DND-41 (cell line): Measurements from ENCODE around the gene DENND1A.

Experiments
- ATAC-seq: fragments of 200-7000 bp; cut with Tn5 transposase; 3 replicates; pipeline ENCODE4 v1.9.1; 2021; ENCODE audit warnings: low read depth; ENCODE audit not compliant: insufficient read depth
- DNase-seq: peaks from one replicate; pipeline ENCODE4 v3.0.0-alpha.2; 2020
- H2AFZ ChIP-seq: 2 replicates; pipeline ENCODE4 v1.6.0; 2012; ENCODE audit warnings: low read depth, low read length
- H3K27ac ChIP-seq: 2 replicates; pipeline ENCODE4 v1.5.1; 2012; ENCODE audit warnings: low read length, inconsistent platforms
- H3K27me3 ChIP-seq: fragments of 200-600 bp; sonication (generic); 2 replicates; pipeline ENCODE4 v1.6.0; 2012; ENCODE audit warnings: low read length, mild to moderate bottlenecking, inconsistent platforms; ENCODE audit not compliant: insufficient read depth, poor library complexity
- H3K36me3 ChIP-seq: 2 replicates; pipeline ENCODE4 v1.5.1; 2012; ENCODE audit warnings: low read length, inconsistent platforms; ENCODE audit not compliant: insufficient read depth
- H3K4me1 ChIP-seq: 2 replicates; pipeline ENCODE4 v1.5.1; 2012; ENCODE audit warnings: mild to moderate bottlenecking, low read length; ENCODE audit not compliant: insufficient read depth
- H3K4me2 ChIP-seq: 2 replicates; pipeline ENCODE4 v1.6.0; 2012; ENCODE audit warnings: mild to moderate bottlenecking, moderate library complexity, low read length, inconsistent platforms; ENCODE audit not compliant: insufficient read depth
- H3K4me3 ChIP-seq, 2 experiments: fragments of 200-600 bp in 1 of 2; shearing (Covaris generic) in 1 of 2; 2 replicates each; pipeline ENCODE4 v1.5.1; 2012 to 2016; ENCODE audit warnings: inconsistent platforms in 2 of 2, low read length in 2 of 2, mild to moderate bottlenecking in 2 of 2, low read depth in 1 of 2, moderate library complexity in 1 of 2
- H3K79me2 ChIP-seq: 2 replicates; pipeline ENCODE4 v1.6.0; 2012; ENCODE audit warnings: low read length, inconsistent platforms; ENCODE audit not compliant: insufficient read depth
- H3K9ac ChIP-seq: 2 replicates; pipeline ENCODE4 v1.6.0; 2012; ENCODE audit warnings: low read depth, mild to moderate bottlenecking, inconsistent platforms, low read length, moderate library complexity
- H3K9me3 ChIP-seq: 2 replicates; pipeline ENCODE4 v1.5.1; 2012; ENCODE audit warnings: low read length, moderate library complexity, mild to moderate bottlenecking, inconsistent platforms; ENCODE audit not compliant: insufficient read depth, severe bottlenecking
- H4K20me1 ChIP-seq: 2 replicates; pipeline ENCODE4 v1.6.0; 2012; ENCODE audit warnings: low read length; ENCODE audit not compliant: insufficient read depth
- CTCF ChIP-seq: IDR thresholded peaks from 2 replicates; pipeline ENCODE4 v1.5.1; 2012; ENCODE audit warnings: borderline replicate concordance, low read length, moderate library complexity, mild to moderate bottlenecking; ENCODE audit not compliant: poor library complexity, severe bottlenecking; ENCODE audit errors: extremely low read depth
- EZH2 ChIP-seq: IDR thresholded peaks from 3 replicates; pipeline ENCODE4 v1.6.1; 2012; ENCODE audit warnings: borderline replicate concordance, low read depth, mild to moderate bottlenecking, moderate library complexity, low read length, inconsistent platforms; ENCODE audit not compliant: severe bottlenecking

Gene DENND1A

DNA sequence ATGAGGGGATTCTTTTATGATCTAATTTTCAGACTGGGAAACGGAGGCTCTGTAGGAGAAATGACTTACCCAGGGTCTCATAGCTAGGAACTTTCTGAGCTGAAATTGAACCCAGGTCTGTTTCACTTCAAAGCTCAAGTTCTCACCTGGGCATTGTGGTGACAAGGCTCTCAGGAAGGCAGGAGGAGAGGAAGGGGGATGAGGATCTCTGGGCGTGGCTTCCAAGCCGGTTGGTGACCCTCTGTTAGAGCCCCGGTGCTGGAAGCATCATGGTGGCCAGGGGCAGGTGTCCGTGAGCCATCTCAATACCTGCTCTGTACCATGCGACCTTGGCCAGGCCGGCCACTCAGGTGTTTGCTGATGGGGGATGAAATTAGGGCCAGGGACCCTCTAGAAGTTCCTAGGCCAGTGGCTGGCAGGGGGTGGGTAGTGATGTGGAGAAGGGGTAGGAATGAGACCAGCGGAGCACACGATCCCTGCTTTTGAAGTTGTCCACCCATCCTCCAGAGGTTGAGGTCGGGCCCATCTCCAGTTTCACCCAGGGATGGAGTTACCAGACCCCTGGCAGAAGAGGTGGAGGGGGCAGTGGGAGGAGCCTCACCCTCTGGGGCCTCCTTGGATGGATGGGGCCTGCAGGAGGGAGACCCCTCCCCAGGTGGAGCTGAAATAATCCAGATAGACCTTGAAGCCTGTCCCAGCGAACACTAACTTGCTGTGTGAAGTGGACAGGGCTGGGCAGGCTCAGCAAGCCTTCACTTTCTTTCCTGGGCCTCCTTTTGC is 568.0 kb downstream of the DENND1A start:
- DNase-seq, result no peak
- H3K4me3 ChIP-seq, result no peak overlapping the region
- TF ChIP-seq CTCF (no peak), EZH2 (no peak)
- no peaks in the 10 kb centered on the region for H3K9me3 ChIP-seq
- no peak overlapping the region for H3K9ac ChIP-seq
- no peaks in the 10 kb centered on the region for H3K79me2 ChIP-seq
- no peak overlapping the region for H3K4me2 ChIP-seq
- H4K20me1 ChIP-seq, result no peaks in the 10 kb centered on the region
- no peak for ATAC-seq
- no peak overlapping the region for H2AFZ ChIP-seq
- no peak overlapping the region for H3K27ac ChIP-seq
- no peaks in the 10 kb centered on the region for H3K36me3 ChIP-seq
- H3K27me3 ChIP-seq, result no peaks in the 10 kb centered on the region
- no peaks in the 10 kb centered on the region for H3K4me1 ChIP-seq

DNA sequence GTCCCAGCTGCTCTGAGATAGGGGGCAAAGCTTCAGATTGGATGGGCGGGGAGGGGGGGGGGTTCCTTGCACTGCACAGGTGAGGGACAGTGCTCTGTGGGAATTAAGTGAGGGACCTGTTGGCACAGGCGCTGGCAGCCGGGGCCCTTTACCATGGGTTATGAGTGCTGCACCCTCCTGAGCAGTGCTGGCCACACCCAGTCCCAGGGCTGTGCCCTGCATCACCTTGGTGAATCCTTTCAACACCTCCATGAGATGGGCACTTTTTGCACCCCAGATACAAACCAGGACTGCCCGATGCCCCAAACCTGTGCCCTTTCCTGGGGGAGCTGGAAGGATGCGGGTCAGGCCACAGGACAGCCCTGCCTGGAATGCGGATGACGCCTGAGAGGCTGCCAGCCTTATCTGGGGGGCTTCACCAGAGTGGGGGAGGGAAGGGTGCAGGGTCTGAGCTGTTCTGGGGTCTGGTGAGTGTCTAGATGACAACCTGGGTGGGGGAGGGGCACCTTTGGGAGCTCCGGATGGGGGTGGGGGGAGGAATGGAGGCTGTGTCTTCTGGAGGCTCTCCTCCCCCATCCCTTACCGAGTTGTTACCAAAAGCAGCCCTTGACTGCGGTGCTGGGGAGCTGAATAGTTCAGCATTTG is 568.7 kb downstream of the DENND1A start:
- H3K27ac ChIP-seq, result no peak overlapping the region
- H3K4me3 ChIP-seq, result no peak overlapping the region
- ATAC-seq, result no peak
- H3K9me3 ChIP-seq, result no peaks in the 10 kb centered on the region
- H3K27me3 ChIP-seq, result no peaks in the 10 kb centered on the region
- H3K79me2 ChIP-seq, result no peaks in the 10 kb centered on the region
- TF ChIP-seq CTCF (no peak), EZH2 (no peak)
- no peak for DNase-seq
- no peak overlapping the region for H3K9ac ChIP-seq
- no peak overlapping the region for H3K4me2 ChIP-seq
- H3K4me1 ChIP-seq, result no peaks in the 10 kb centered on the region
- H4K20me1 ChIP-seq, result no peaks in the 10 kb centered on the region
- no peak overlapping the region for H2AFZ ChIP-seq
- no peaks in the 10 kb centered on the region for H3K36me3 ChIP-seq

DNA sequence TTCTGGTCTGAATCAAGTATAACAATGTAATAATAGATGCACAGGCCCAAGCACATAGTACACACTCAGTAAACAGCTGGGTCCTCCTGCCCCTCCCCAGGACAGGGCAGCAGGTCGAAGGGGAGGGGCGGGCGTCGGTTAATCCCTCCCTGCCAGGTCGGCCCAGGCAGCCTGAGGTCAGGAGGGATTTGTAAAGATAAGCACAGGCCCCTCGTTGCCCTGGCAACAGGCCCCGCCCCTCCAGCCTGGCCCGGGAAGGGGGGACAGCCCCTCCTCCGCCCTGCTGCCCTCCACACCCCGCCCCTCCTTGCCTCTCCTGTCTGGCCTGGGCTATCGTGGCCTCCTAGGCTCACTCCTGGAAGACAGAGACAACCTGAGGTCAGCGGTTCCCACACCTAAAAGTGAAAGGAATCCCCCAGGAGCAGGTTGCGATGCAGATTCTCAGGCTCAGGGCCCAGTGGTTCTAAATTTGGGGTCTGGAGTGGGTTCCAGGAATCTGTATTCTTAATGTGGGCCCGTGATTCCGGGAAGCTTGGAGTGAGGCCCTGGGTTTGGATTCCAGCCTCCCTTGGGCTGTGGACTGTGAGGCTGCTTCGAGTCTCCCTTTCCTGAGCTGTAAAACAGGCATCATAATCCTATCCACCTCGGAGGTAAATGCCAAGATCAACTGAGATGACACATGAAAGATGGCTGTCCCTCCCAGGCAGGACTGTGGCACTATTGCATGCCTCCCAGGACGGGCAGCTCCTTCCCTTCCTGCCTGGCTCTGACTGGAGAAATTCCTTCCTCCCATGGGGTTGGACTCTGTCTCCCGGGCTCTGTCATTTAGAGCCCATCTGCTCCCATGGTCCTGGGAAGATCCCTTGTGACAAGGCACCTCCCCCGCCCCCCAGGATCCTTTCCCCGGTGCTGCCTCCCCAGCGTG is 569.5 kb downstream of the DENND1A start:
- no peak overlapping the region for H3K9ac ChIP-seq
- H3K4me1 ChIP-seq, result no peaks in the 10 kb centered on the region
- H3K4me2 ChIP-seq, result no peak overlapping the region
- H3K36me3 ChIP-seq, result no peaks in the 10 kb centered on the region
- no peaks in the 10 kb centered on the region for H3K9me3 ChIP-seq
- H3K27me3 ChIP-seq, result no peaks in the 10 kb centered on the region
- no peak overlapping the region for H2AFZ ChIP-seq
- H4K20me1 ChIP-seq, result no peaks in the 10 kb centered on the region
- peak; percentile 61 for DNase-seq
- no peaks in the 10 kb centered on the region for H3K79me2 ChIP-seq
- no peak overlapping the region for H3K4me3 ChIP-seq
- no peak for TF ChIP-seq EZH2
- no peak for TF ChIP-seq CTCF
- ATAC-seq, result peak; percentile 59
- no peak overlapping the region for H3K27ac ChIP-seq
